AG10803 (cell line): ENCODE results near the gene ZNF678.
"Not testable (repeated sequence)": the region's sequence is repeated elsewhere in the genome, so short reads cannot be mapped to it uniquely, and the experiment has no call there.

Experiments used
- DNase-seq: peaks from one replicate; pipeline ENCODE4 v3.0.0; 2010; ENCODE audit warnings: low read depth
- H3K4me3 ChIP-seq: 2 replicates; pipeline ENCODE4 v1.5.1; 2011; ENCODE audit warnings: mild to moderate bottlenecking, low read length, control low read depth
- TF ChIP-seq, protein P1 (sequence below): conservative IDR thresholded peaks from 2 replicates; pipeline ENCODE4 v1.5.1; 2011; ENCODE audit warnings: mild to moderate bottlenecking, low read length, control low read depth, inconsistent platforms

The ZNF678 gene

DNA sequence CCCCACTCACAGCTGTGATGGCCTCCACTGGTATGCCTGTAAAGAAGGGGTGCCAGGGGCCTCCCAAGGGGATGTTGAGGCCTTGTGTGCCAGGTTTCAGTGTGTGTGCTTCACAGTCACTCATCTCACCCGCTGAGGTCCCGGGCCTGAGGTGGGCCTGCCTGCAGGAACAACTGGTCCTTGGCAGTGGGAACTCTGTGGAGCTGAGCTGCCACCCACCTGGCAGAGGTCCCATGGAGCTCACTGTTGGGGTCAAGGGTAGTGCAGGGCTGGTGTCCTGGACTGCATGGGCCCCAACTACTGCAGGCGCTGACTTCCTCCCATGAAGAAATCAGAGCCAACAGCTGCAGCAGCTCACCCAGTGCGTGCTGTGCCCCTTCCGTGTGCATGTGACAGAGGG lies 17.3 kb upstream of the ZNF678 start:
- DNase-seq: no peak
- H3K4me3 ChIP-seq: no peak overlapping the region
- TF ChIP-seq, protein P1, sequence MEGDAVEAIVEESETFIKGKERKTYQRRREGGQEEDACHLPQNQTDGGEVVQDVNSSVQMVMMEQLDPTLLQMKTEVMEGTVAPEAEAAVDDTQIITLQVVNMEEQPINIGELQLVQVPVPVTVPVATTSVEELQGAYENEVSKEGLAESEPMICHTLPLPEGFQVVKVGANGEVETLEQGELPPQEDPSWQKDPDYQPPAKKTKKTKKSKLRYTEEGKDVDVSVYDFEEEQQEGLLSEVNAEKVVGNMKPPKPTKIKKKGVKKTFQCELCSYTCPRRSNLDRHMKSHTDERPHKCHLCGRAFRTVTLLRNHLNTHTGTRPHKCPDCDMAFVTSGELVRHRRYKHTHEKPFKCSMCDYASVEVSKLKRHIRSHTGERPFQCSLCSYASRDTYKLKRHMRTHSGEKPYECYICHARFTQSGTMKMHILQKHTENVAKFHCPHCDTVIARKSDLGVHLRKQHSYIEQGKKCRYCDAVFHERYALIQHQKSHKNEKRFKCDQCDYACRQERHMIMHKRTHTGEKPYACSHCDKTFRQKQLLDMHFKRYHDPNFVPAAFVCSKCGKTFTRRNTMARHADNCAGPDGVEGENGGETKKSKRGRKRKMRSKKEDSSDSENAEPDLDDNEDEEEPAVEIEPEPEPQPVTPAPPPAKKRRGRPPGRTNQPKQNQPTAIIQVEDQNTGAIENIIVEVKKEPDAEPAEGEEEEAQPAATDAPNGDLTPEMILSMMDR: no peak

DNA sequence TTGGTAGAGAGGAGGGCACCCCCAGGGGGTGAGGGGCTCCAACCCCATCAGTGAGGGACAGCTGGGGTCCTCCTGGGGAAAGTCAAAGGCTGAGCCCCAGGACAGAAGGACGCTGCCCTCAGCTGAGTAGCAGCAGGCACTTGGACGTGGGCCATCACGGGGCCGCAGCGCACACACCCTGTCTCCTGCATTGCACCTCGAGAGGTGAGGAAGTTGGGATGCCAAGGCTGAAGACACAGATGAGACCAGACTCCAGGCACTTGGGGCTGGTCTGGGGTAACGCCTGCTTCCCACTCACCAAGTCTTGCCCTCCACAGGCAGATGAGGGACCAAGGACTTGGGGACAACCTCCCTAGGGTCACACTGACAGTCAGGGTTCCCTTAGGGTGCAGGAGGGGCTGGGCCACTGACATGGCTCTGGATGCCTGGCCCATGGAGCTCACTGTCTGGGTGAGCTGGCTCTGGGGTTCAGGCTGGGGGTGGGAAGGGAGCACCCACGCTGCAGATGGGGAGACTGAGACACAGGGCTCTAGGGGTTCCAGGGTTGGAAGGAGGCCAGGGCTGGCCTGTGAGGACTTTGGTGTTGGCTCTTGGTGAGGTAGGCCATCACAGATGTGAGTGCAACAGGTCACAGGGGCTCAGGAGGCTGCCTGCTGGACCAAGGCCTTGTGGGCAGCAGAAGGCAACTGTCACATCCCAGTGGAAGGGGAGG lies 16.6 kb upstream of the ZNF678 start:
- TF ChIP-seq, protein P1: no peak
- no peak overlapping the region for H3K4me3 ChIP-seq
- no peak for DNase-seq

DNA sequence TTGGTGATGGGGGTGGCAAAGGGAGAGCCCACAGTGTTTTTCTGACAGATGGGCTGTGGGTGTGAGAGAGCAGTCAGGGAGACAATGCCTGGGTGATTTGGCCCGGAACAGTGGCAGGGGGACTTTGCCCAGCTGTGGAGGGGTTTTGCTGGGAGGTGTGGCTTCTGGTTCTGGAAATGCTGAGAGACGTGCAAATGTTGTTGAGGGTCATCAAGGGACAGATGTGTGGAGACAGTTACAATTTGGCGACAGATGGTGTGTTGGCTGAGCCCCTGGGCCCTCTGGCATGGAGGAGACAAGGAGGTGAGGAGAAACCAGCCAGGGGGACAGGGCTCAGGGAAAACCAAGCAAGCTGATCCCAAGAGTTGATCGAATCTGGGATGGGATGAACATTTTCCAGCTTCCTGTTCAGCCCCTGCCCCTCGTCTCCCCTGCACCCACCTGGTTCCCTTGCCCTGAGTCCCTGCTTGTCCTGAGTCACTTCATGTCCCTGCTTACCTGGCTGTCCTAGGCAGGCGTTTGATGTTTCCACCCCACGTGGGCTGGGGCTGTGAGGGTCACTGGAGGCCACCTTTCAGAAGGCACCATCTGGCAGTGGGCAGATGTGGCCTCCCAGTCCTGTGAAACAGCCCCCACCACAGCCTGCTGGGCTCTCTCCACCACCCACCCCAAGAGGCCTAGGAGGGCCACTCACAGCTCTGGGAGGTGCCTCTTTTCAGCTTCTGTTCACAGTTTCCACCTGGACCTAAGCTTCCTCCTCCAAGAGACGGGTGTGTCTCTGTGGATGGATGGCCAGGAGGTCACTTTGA lies 15.8 kb upstream of the ZNF678 start:
- DNase-seq: no peak
- TF ChIP-seq, protein P1: no peak
- no peak overlapping the region for H3K4me3 ChIP-seq

DNA sequence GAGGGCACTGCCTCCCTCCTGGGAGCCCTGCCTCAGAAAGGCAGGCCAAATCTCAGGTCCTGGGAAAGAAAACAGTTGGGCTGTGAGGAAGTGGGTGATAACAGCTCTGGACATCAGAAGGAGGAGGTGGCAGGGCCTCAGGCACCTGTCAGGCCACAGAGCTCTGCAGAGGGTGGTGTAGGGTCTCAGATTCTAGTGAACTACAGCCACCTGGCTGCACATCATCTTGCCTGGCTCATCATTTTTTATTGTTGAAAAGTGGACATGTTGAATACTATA lies 15.3 kb upstream of the ZNF678 start:
- no peak for DNase-seq
- TF ChIP-seq, protein P1: no peak
- H3K4me3 ChIP-seq: no peak overlapping the region

DNA sequence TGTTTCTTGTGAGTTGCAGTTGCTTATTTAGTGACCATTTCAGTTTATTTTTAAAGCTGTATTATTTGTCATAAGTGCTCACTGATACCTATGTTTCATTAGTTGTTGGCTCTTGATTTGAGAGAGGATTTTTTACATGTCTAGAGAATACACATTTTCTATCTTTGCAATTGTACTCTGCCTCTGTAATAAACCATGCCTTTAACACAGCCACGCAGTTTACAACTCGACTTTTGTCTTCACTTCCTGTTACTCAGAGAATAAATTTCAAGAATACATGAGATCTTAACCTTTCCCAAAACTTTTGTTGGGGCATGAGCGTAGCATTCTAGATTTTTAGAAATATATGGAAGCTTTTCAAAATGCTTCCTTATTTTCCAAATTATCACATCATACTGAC lies 14.9 kb upstream of the ZNF678 start:
- TF ChIP-seq, protein P1: no peak

DNA sequence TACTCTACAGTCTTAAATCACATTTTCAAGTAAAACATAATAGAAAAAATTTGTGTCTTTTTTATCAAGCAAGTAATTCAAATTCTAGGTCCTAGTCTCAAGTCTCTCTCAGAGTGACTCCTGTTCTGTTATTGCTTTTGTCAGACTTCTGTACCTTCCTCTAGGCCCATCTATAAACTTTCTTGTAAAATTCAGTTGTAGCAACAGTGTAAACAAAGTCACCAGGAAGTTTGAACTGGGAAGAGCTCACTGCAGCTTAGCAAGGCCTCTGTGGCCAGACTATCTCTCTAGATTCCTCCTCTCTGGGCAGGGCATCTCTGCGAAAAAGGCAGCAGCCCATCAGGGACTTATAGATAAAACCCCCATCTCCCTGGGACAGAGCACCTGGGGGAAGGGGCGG lies 13.5 kb upstream of the ZNF678 start:
- TF ChIP-seq, protein P1: no peak
- no peak overlapping the region for H3K4me3 ChIP-seq
- DNase-seq: no peak

More for the DNA sequence above, 14.9 kb upstream of the ZNF678 start:
- DNase-seq: no peak
- H3K4me3 ChIP-seq: no peak overlapping the region

- DNase-seq, H3K4me3 ChIP-seq: not testable (repeated sequence)
These were observed 11.5 kb upstream of the ZNF678 start for GRCh38 chr1:227551881-227552280.
